ENCODE results near the gene NDUFV3.

GRCh38 chr21:42918291-42918690, 25.2 kb downstream of the NDUFV3 start:
- TF ChIP-seq CTCF (CRISPR knock-in tag; IDR thresholded peaks at IDR 0.05) (no peak), MTA3 (CRISPR knock-in tag; IDR thresholded peaks at IDR 0.05) (no peak), GABPA (IDR thresholded peaks at IDR 0.05; ENCODE audit: low read depth, low read length) (no peak), GABPA (CRISPR knock-in tag; IDR thresholded peaks at IDR 0.05; ENCODE audit: low read depth) (no peak), ZNF687 (CRISPR knock-in tag; IDR thresholded peaks at IDR 0.05) (no peak), TAF1 (CRISPR knock-in tag; IDR thresholded peaks at IDR 0.05) (no peak), ZBTB33 (CRISPR knock-in tag; IDR thresholded peaks at IDR 0.05) (no peak), TARDBP (CRISPR knock-in tag; IDR thresholded peaks at IDR 0.05) (no peak), ZNF646 (CRISPR knock-in tag; IDR thresholded peaks at IDR 0.05) (no peak), ZSCAN29 (CRISPR knock-in tag; conservative IDR thresholded peaks at IDR 0.05) (no peak), SRSF1 (optimal IDR thresholded peaks at IDR 0.05; ENCODE audit: low read depth, low read length) (no peak), CBX1 (IDR thresholded peaks at IDR 0.05; ENCODE audit: low read depth) (no peak)
